HG03342 (cell line): Measurements from ENCODE around the gene SLC9C2.
"Not testable (repeated sequence)": the region's sequence is repeated elsewhere in the genome, so short reads cannot be mapped to it uniquely, and the experiment has no call there.

Experiments used
- ATAC-seq: cut with Tn5 transposase; IDR thresholded peaks from one replicate; pipeline ENCODE4 v1.9.1; 2021; ENCODE audit warnings: mild to moderate bottlenecking, moderate library complexity; ENCODE audit not compliant: unreplicated experiment

The SLC9C2 gene

DNA sequence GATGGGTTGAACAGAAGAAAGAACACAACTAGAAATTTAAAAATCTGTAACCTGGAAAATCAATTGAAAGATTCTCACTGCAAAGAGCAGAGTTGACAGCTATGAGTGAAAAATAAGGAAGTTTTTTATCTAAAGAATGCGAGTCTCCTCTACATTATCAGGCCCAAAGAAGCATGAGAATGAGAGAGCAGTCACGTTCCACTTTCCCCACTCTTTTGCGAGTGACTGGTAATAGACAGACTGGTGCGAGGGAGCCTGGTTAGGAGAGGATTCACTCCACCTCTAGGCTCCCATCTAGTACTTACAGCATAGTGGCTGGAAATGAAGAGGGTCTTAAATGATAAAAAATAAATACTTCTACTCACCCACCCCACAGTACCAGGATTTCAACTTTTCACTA, 73.8 kb downstream of the SLC9C2 start:
- ATAC-seq: no peak

DNA sequence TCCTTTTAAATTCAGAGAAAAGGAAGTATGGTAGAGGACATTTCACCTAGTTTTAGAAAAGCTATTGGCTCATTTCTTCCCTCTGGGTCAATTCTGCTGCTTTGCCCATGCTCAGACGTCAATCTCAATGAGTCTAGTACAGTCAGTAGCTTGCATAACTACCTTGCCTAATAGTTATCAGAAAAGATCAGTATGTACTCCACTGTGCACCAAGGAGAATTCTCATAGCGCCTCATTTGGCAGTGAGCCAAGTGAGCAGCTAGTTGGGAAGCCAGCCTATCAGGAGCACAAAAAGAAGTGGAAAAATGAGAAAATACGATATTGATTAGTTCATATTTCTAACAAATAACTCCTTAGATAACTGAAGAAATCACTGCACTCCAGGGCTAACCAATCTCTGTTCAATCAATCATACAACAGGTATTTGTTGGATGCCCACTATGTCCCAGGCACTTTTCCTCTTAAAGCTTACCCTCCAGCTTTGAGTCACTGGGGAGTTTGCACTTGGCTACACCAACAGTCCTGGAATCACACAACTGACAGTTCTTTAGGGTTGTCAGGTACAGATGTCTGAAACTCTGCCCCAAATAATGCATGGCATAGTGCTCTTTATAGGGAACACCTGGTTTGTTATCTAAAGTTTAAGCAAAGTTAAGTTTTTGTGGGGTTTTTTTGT, 75.6 kb downstream of the SLC9C2 start:
- no peak for ATAC-seq

DNA sequence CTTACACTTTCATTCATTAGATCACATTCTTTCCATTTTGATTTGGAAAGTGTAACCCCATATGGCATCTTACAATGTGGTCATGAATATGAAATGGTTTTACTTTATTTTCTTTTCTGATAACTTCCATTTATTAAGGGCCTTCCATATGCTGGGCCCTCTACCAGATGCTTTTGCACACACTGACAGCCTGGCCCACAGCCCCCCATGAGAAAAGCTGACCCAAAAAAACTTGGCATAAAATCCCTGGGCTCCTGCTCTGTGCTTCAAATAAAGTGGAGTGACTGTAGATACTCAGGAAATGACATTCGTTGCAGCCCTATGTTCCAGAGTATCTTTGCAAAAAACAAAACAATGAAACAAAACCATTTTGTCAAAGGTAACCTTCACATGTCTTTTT, 76.9 kb downstream of the SLC9C2 start:
- ATAC-seq: no peak

DNA sequence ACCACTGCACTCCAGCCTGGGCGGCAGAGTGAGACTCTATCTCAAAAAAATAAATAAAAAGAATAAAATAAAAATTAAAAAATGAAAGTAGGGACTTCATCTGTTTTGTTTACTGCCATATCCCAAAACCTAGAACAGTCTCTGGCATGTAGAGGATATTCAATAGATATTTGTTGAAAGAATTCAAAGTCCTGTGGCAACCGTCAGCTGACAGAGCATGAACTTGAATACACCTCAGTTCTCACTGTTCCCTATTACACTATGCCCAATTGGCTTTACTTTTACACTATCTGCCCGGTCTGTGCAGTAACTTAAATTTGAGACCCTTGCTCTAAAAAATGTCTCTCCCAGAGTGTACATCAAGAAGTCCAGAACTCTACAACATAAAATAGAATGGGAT, 79.5 kb downstream of the SLC9C2 start:
- ATAC-seq: no peak

DNA sequence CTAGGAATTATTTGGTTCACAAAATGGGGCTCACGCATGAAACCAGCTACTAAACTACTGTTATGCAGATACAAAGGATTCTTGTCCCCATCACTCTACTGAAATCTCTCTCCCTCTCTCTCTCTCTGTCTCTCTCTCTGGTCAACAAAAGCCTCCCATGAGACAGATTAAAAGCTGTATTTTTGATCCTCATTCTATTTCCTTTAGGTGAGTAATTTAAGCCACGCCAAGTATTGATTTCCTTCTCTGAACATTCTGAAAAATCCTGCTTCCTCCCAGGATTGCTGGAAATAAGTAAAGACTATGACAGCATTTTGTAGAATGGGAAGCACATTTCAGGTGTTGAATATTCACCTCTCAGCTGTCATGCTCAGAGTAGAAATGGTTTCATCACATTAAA, 82.1 kb downstream of the SLC9C2 start:
- no peak for ATAC-seq

DNA sequence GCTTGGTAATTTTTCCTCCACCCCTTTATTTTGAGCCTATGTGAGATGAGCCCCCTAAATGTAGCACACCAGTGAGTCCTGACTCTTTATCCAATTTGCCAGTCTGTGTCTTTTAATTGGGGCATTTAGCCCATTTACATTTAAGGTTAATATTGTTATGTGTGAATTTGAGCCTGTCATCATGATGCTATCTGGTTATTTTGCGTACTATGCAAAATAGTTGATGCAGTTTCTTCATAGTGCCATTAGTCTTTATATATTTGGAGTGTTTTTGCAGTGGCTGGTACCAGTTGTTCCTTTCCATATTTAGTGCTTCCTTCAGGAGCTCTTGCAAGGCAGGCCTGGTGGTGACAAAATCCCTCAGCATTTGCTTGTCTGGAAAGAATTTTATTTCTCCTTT, 88.4 kb downstream of the SLC9C2 start:
- not testable (repeated sequence) for ATAC-seq

DNA sequence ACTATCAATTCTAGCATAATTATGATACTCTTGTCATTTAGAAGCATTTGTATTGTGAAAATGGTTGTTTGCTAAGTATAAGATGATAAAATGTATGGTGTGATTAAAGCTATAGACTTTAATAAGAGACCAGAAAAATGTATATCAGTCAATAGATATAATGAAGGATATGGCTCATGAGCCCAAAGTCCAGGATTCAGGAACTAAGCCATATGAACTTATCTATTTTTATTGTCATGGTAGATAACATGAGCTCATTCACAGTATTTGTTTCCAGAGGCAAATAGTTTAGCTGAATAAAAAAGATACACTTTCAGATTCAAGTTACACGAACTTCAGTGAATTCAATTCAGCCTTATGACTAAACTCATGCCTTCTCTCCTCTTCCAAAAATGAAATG, 93.1 kb downstream of the SLC9C2 start:
- no peak for ATAC-seq

DNA sequence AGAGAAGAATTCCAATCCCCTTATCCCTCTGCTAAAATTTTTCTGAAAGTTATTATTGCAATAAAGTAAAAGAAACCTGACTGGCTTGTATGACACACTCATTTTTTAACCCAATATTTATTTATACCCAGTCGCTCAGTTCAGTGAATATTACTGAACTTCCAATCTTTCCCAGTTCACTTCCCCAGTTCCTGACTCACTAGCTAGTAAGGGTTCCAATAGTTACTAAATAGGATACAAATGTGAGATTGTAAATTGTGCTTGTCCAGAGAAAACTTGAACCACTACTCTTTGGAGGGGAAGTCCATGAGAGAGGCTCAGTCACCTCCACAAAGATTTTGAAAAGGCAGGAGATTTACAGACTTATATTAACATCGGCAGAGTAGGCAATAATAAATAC, 94.3 kb downstream of the SLC9C2 start:
- no peak for ATAC-seq

DNA sequence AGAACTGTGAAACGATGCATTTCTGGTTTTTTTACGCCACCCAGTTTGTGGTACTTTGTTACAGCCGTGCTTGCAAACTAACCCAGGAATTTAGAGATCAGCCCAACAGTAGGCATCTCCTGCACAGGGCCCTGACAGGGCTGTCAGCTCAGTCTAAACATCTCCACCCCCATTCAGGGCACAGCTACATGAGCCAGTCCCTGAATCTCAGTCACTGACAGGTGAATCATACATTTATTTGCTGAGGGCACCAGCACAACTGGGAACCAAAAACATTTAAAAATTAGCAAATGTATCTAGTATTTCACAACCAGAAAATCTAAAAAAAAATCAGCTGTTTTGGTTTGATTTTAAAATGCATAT, 95.0 kb downstream of the SLC9C2 start:
- no peak for ATAC-seq

DNA sequence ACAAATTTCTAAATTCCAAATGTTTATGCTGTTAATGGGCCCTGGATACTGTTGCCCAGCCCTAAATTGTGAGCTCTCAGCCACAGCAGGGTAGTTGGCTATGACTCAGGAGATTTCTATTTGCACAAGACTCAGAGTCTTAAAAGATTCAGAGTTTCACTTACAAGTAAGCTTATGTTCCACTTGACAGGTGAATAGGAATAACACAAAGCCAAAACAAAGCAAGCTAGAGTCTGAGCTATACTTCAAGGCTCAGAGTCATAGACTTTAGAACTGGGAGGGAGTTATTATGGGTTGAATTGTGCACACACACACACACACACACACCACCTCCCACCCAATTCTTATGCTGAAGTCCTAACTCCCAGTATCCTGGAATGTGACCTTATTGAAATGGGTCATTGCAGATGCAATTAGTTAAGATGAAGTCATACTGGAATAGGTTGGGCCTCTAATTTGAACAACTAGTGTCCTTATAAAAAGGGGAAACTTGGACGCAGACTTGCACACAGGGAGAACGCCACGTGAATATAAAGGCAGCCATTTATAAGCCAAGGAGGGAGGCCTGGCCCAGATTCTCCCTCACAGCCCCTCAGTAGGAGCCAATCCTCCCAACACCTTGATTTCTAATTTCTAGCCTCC, 95.5 kb downstream of the SLC9C2 start:
- ATAC-seq: no peak

DNA sequence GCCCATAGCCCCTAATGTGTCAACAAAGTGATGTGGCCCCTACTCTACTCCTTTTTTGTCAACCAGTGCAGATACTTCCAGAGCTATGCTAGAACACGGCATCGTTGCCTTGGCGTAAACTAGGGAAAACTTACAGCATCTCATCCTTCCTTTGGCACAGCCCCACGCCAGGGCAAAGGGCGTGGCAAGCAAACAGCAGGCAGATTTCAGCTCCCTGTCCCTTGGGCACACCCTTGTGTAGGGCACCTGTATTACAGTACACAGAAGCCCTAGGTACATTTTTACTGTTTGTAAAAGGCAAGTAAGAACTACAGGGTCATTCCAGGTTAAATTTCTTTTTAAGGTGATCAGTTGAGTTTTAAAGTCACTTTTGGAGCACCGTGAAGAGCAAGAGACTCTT, 96.4 kb downstream of the SLC9C2 start:
- no peak for ATAC-seq

DNA sequence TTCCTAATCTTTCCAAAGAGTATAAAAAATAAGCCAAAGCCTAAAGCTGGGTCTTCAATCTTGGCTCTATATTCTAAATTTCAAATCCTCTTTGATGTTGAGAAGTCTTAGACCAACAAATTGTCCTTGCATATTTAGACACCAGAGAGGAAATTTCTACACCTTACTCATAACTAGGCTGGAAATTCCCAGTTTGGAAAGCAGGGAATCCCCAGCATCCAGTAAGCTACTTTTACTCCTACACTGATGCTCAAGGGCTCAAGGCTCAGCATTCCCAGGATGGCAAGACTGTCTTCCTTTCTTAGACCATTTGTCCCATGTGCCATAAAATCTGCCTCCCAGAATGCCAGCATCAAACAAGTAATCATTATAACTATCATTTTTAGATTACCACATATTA, 97.5 kb downstream of the SLC9C2 start:
- ATAC-seq: no peak

DNA sequence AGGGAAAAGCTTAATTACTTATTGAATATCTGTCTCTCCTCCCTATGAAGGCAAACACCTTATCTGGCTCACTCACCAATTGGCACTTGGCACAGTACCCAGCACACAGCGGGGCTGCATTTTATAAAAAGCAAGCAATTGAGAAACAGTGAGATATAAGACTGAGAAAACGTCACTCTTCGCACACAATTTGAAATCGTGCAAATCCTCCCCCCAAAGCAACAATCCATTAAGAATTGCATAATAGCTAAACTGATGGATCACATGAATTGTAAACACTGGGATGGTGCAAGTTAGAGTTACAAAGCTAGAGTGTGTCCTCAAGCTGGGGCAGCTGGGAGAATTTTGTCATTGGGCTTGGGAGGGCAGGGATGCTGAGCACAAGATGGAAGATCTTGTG, 98.6 kb downstream of the SLC9C2 start:
- no peak for ATAC-seq

DNA sequence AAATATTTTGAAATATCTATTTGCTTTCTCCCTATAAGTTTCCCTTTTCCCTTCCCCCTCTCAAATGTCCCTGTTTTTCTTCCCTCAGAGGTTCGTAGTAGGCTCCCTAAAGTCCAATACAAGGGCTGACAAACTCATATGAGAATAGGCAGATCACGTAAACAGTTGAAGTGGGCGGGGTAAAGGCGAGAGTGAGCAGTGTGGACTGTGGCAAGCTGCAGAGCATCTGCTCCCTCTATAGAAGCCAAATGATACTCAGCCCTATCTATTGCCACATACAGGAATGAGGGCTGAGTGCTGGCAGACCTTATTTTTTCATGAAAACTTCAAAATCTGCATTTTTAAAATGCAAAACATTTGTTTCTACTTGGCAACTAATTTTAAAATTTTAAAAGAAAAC, 99.5 kb downstream of the SLC9C2 start:
- no peak for ATAC-seq

DNA sequence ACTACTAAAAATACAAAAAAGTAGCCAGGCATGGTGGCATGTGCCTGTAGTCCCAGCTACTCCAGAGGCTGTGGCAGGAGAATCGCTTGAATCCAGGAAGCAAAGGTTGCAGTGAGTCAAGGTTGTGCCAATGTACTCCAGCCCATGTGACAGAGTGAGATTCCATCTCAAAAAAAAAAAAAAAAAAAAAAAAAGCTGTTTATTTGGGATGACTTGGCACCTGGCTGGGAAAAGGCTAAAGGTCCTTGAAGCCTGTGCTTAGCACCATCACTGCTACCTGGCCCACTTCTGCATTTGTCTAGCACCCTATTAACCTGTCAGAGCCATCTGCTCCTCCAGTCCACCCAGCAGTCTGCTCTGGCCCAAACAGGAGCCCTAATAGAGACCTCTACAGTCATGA, 100.8 kb downstream of the SLC9C2 start:
- no peak for ATAC-seq

DNA sequence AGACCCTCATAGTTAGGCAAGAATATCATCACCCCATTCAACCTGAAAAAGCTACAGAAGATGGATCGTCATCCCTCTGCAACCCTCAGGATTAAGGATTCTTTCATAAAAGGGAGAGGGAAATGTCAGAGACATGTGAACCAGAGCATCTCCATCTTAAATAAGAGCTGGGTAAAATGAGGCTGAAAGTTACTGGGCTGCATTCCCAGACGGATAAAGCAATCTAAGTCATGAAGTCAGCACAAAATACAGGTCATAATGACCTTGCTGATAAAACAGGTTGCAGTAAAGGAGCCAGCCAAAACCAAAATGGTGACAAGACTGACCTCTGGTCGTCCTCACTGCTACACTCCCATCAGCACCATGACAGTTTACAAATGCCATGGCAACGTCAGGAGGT, 103.1 kb downstream of the SLC9C2 start:
- no peak for ATAC-seq

DNA sequence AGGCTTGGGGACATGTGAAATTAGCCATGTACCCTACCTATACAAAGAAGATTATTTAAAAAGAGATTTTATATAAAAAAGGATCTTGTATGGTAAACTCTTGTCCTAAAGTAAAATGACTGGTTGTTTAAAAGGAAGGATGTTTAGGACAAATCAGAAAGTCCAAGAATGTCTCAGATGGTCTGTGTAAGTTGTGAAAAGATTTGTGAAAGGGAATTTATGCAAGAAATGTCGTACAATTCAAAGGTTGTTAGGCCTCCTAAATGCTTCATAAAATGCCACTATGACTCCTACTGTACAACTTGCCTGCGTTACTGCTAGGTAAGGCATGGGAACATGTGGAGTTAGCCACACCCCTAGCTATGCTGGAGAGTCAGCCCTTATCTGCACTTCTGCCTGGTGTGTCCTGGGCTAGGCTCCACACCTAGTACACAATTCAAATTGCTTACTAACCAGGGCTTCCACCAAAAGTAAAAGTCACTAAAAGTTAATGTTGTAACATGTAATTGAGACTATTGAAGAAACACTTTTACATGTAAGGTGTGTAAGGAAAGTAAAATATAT, 106.0 kb downstream of the SLC9C2 start:
- no peak for ATAC-seq

DNA sequence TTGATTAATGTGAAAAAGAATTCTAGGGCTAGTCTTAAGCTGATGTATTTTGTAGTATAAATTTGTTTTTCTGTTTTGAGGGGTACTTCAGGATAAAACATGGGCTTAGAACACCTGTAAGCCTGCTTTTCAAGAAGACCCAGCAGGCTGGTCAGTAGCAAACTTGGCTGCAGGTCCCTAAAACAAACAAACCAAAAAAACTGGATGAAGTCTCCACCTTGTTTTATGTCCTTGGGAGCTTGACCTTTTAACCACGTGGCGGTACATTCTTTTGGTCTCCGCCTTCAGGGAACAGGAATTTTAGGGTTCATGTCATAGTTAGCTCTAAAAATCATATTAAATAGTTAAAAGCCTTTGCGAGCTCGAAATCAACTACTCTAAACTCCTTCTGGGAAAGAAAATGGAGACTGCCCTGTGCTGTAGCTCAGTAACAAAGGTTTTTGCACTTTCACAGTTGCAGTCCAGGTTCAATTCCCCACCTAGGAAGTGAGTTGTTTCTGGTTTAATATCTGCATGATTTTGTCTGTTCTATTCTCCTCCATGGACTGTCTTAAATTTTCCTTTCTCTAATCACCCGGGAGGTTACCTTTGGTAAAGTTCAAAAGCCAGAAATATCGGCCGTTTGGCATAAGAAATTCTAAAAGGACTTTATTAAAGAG, 107.1 kb downstream of the SLC9C2 start:
- no peak for ATAC-seq

DNA sequence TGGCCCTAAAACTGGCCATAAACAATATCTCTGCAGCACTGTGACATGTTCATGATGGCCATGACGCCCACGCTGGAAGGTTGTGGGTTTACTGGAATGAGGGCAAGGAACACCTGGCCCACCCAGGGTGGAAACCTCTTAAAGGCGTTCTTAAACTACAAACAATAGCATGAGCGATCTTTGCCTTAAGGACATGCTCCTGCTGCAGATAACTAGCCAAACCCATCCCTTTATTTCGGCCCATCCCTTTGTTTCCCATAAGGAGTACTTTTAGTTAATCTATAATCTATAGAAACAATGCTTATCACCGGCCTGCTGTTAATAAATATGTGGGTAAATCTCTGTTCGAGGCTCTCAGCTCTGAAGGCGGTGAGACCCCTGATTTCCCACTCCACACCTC, 109.7 kb downstream of the SLC9C2 start:
- not testable (repeated sequence) for ATAC-seq

DNA sequence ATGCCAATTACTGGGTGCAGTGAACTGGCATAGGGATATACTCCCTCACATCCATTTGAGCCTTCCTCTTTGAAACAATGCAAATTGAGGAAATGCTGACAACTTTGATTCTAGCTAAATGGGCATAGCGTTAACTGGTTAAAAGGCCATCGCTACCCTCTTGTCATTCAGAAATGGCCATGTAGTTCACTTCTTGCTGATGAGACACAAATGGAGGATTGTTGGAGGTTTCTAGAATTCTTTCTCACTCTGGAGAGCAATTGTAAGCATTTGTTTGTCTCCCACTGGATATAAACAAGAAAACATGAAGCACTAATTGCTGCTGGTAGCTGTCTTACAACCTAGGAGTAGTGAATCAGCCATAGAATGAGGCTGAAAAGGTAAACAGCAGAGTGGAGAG, 111.4 kb downstream of the SLC9C2 start:
- no peak for ATAC-seq

DNA sequence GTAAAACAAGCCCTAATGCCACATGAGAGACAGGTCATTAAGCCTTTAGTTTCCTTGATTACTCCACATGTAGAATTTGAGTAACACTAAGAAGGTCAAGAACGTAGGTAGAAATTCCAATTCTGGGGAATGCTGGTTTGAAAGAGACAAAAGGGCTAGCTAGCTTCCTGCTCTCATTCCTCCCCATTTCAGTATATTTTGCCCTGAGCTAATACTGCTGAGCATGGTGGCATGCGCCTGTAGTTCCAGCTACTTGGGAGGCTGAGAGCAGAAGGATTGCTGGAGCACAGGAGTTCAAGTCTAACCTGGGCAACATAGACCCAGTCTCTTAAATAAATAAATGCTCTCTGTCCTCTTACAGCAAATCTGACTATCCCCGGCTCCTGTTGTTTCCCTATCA, 112.9 kb downstream of the SLC9C2 start:
- ATAC-seq: no peak

DNA sequence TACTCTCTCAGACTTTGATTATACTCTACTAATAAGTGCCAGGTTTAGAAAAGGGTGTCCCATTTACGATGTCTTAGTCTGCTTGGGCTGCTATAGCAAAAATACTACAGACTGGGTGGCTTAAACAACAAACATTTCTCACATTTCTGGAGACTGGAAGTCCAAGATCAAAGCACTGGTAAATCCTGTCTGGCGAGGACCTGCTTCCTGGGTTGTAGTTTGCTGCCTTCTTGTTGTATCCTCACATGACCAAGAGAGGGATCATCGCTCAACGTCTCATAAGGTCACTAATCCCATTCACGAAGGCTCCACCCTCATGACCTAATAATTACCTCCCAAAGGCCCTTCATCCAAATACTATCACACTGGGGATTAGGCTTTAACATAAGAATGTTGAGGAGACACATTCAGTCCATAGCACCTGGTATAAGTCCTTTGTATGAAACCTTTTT, 113.7 kb downstream of the SLC9C2 start:
- no peak for ATAC-seq
